HG02678 (cell line): ENCODE data around the gene EFHD1.
"Not testable (repeated sequence)": the region's sequence is repeated elsewhere in the genome, so short reads cannot be mapped to it uniquely, and the experiment has no call there.

ENCODE experiments used
- ATAC-seq: cut with Tn5 transposase; IDR thresholded peaks from one replicate; pipeline ENCODE4 v1.9.1; 2021; ENCODE audit warnings: mild to moderate bottlenecking, moderate library complexity; ENCODE audit not compliant: unreplicated experiment

The EFHD1 gene

GRCh38 chr2:232689152-232689910, 55.9 kb downstream of the EFHD1 start:
- no peak for ATAC-seq

- ATAC-seq = not testable (repeated sequence)
Measured at GRCh38 chr2:232691117-232691516, 57.7 kb downstream of the EFHD1 start.

- ATAC-seq = no peak
Measured at GRCh38 chr2:232693344-232693743, 59.9 kb downstream of the EFHD1 start.

GRCh38 chr2:232696609-232697058, 63.2 kb downstream of the EFHD1 start:
- no peak for ATAC-seq

GRCh38 chr2:232697059-232697806, 63.8 kb downstream of the EFHD1 start, which contains the start of gene GIGYF2:
TSS of gene GIGYF2 (plus strand) at chr2:232697331. CDS start at chr2:232735198, 37,867 bp downstream.
- peak; percentile 81 for ATAC-seq

- ATAC-seq = no peak
Measured at GRCh38 chr2:232697807-232698110, 64.4 kb downstream of the EFHD1 start.

- no peak for ATAC-seq
Measured at GRCh38 chr2:232698556-232699091, 65.2 kb downstream of the EFHD1 start.

GRCh38 chr2:232699110-232699509, 65.7 kb downstream of the EFHD1 start:
- no peak for ATAC-seq

GRCh38 chr2:232700154-232700553, 66.8 kb downstream of the EFHD1 start:
- no peak for ATAC-seq

- ATAC-seq = no peak
Measured at GRCh38 chr2:232707076-232707475, 73.7 kb downstream of the EFHD1 start.

GRCh38 chr2:232713505-232713904, 80.1 kb downstream of the EFHD1 start:
- no peak for ATAC-seq

GRCh38 chr2:232714969-232715368, 81.6 kb downstream of the EFHD1 start:
- ATAC-seq = no peak

- not testable (repeated sequence) for ATAC-seq
Measured at GRCh38 chr2:232720056-232720455, 86.7 kb downstream of the EFHD1 start.

- ATAC-seq = no peak
Measured at GRCh38 chr2:232721261-232721660, 87.9 kb downstream of the EFHD1 start.

GRCh38 chr2:232721882-232722281, 88.5 kb downstream of the EFHD1 start:
- ATAC-seq = no peak

- no peak for ATAC-seq
Measured at GRCh38 chr2:232723027-232723426, 89.6 kb downstream of the EFHD1 start.

- ATAC-seq = no peak
Measured at GRCh38 chr2:232728785-232729184, 95.4 kb downstream of the EFHD1 start.

- no peak for ATAC-seq
Measured at GRCh38 chr2:232731470-232731869, 98.1 kb downstream of the EFHD1 start.
